Caki2 (cell line): ENCODE measurements around the gene KRI1. TPM values are rescaled to one million over a fixed set of nuclear protein-coding genes. Genes with fewer than 3 reads are reported as not detected.

ENCODE experiments used
- DNase-seq: peaks from one replicate; pipeline ENCODE4 v3.0.0-alpha.2; 2015; ENCODE audit warnings: low read depth
- in situ Hi-C: cut with HindIII; loops from 2 replicates; pipeline ENCODE4 v1.10.0; 2016; ENCODE audit warnings: low sequenced_read_pairs, low pct_unique_long_range_greater_than_20kb, mixed read lengths
- total RNA-seq: library from RNA; depleted of rRNA; stranded (reverse); fragments of >200 nt; shearing (Covaris generic); gene quantifications from 2 replicates; pipeline ENCODE4 v1.2.3, GENCODE V29; 2014; ENCODE audit warnings: low replicate concordance; rRNA removed

The KRI1 gene
- 7.4 and 7.5 TPM in 2 replicates for total RNA-seq

DNA sequence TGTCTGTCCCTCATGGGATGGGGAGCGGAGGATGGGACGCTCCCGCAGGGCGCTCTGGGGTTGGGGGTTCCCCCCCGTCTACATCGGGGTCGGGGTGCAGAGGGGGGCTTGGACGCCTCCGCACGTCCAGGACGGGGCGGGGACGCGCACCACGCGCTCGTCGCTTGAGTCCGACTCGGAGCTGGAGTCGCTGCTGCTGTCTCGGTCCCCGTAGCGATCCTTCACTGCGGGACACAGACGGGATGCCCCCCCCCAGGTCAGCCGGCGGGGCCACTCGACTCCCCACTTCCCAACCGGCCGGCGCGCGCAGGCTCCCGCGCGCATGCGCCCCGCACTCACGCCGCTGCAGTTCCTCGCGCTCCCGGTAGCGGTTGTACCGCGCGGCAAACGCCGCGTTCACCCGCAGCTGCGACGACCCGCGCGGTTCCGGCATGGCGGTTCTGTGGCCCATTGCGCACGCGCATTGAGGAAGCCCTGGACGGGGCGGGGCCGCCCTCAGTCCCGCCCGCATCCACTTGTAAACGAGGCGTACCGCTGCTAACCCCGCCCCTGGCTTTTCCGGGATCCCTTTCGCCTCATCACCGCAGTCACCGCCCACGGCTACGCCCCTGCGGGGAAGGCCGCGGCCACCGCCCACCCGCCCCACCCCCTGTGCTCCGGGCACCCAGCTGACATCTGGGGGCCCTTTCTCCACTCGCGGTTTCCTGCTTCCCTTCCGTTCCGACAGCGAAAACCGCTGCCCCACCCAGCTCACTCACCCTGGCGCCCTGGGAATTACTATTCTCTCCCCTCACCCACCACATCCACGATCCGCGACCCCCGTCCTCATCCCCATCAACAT lies at the start of gene KRI1:
Gene KRI1 (minus strand): TSS at position 444 of the 841 bp plus-strand sequence. CDS start 11 bp downstream, at position 433.
- DNase-seq, result peak; percentile 84
- in situ Hi-C loops, result no loop called here

DNA sequence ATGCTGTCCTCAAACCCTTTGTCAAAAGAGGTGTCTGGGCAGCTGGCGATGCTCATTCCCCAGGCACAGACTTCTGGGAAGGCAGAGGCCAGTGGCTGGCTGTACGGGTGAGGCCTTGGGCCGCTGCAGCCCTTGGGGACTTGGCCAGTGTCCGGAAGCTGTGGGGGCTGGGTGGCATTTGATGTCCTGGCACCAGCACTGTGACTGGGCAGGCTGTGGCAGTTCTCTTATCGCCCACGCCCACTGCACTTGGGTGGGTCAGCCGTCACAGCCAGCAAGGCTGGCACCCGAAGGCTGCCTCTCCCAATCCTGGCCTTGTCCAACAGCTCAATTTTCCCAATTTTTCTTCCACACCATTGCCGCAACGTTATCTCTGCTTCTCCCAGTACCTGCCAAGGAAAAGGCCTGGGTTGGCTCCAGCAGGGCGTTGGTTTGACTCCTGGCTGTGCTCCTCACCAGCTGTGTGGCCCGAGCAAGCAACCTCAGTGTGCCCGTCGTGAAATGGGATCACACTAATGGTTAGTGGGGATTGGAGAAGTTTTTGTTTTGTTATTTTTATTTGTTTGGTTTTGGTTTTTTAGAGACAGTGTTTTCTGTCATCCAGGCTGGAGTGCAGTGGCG lies 46.8 kb upstream of the KRI1 start:
- in situ Hi-C loops, result no loop called here
- DNase-seq, result no peak

DNA sequence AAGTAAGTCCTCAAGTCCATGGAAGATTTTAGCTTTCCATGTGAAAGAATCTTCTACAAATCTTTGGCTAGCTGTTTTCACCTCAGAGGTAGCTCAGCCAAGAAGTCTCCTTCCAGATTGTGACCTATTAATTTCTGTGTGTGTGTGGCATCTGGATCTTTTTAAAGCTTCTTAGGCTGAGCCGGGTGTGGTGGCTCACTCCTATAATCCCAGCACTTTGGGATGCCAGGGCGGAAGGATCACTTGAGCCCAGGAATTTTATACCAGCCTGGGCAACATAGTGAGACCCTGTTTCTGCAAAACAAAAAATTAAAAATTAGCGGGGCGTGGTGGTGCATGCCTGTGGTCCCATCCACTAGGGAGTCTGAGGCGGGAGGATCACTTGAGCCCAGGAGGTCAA lies 46.1 kb upstream of the KRI1 start:
- in situ Hi-C loops, result no loop called here
- DNase-seq, result no peak

DNA sequence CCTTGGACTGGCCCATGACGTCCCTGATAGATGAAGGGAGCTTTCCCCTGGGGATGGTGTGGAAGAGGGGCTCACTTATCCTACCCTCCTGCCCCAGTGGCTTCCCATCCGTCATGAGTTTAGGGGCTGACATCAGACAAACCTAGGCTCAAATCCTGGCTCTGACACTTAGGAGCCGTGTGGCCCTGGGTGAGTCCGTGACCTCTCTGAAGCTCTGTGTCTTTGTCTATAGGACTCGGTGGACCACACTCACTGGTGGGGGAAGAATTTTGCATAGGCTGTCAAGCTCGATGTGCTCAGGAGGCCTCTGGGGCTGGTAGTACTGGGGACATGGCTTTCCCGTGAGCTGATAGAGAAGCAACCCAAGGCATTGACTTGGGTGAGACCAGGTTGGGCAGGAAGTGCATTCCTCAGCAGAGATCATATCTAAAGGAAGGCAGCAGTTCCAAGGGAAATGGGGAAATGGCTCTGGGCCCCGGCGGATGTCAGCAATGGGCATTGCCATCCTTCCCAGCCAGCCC lies 38.7 kb upstream of the KRI1 start:
- in situ Hi-C loops, result no loop called here
- no peak for DNase-seq

DNA sequence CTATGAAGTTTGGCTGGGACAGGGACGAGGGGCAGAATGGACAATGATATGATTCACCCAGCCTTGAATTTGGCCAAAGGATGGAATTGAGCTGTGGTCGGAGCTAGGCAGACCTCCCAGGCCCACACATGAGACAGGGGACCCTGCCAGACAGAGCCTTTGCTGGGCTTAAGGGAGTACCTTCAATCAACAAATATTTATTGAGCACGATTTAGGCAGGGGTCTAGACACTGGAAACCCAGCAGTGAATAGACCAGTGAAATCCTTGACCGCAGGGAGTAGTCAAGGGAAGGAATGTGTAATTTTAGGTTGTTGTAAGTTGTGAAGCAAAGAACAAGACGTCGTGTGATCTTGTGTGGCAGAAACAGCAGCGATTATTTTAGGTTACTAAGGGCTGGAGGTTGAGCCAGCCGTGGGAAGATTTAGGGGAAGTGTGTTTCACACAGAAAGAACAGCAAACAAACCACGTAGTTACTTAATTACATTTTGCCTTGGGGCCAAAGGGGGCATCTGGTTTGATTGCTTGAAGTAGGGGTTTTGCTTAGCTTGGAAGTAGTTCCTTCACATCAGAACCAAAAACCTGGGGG lies 38.2 kb upstream of the KRI1 start:
- DNase-seq, result no peak
- in situ Hi-C loops, result no loop called here

DNA sequence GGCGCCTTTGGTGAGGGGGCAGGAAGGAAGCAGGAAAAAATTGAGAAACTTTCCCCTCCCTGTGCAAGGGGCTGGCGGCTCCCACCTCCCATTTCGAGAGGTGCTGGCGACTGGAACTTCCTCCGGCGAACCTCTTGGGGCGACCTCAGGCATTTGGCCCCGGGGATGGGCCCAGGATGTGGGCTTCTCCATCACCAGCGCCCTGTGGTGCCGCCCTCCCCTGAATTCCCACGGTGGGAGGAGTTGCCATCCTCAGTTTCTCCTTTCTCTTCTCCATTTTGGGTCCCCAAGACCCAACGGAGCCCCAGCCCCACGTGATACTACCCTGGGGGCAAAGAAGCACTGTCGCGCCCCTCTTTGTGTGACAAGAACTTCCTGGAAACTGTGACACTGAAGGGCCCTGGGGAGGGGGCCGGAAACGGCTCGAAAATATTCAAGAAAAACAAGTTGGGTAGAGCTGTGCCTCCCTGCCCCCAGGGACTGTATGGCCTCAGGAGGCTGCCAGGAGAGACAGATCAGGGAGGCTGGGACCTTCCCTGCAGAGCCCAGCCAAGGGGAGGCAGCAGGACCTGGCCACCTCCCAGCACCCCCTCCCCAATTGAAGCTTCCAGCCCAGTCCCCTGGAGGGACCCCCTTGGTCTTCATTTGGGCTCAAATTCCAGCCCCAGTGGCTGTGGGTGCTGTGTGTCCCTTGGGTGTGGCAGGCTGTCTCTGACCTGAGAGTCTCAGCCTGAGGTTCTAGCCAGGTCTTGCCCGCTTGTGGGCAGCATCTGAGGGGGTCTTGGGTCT lies 37.5 kb upstream of the KRI1 start:
- no peak for DNase-seq
- in situ Hi-C loops, result no loop called here

DNA sequence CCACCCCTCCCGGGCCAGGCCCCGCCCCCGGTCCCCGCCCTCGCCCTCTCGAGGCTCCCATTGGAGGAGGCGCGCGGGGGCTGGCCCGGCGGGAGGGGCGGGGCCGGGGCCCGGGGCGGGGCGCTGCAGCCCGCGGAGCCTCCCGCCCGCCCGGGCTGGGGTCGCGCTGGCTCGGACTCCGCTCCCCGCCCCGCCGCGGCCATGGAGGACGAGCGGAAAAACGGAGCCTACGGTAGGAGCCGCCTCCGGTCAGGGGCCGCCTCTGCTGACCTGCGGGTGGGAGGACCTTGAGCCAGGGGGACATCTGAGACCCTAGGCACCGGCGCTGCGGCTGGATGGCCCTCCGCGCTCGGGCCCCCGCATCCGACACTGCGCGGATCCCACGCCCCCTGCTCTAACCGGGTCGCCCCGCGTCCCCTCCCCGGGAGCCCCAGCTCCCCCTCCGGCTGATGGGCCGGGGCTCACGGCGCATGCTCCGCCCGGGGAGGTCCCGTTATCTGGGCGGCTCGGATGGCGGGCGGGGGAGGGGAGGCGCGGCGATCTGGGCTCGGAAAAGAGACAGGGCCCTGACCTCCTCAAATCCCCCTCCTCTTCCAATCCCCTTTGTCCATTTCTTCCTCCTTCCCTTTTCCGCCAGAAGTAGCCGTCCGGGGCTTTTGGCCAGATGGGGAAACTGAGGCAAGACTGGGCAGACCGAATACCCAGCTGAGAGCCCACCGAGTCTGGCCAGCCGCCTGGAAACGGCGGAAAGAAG lies 36.7 kb upstream of the KRI1 start:
- no peak for DNase-seq
- in situ Hi-C loops, result no loop called here

DNA sequence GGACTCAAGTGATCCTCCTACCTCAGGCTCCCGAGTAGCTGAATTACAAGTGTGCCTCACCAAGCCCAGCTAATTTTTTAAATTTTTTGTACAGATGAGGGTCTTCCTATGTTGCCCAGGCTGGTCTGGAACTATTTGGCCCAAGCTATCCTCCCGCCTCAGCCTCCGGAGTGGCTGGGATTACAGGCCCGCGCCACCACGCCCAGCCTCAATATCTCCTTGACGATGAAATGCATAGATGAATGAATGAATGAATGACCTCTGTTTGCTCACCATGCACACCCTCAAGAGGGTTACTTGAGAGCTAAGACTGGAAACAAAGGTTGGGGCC lies 36.2 kb upstream of the KRI1 start:
- in situ Hi-C loops, result no loop called here
- no peak for DNase-seq

DNA sequence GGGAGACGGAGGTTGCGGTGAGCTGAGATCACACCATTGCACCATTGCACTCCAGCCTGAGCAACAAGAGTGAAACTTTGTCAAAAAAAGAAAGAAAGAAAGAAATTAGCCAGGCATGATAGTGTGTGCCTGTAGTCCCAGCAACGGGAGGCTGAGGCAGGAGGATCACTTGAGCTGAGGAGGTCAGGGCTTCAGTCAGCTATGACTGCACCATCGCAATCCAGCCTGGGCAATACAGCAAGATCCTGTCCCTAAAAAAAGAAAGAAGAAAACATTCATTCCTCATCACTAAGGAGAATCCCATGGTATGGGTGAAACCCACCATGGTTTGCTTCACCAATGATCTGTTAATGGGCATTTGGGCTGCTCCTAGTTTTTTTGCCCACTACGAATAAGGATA lies 34.3 kb upstream of the KRI1 start:
- in situ Hi-C loops, result no loop called here
- no peak for DNase-seq

DNA sequence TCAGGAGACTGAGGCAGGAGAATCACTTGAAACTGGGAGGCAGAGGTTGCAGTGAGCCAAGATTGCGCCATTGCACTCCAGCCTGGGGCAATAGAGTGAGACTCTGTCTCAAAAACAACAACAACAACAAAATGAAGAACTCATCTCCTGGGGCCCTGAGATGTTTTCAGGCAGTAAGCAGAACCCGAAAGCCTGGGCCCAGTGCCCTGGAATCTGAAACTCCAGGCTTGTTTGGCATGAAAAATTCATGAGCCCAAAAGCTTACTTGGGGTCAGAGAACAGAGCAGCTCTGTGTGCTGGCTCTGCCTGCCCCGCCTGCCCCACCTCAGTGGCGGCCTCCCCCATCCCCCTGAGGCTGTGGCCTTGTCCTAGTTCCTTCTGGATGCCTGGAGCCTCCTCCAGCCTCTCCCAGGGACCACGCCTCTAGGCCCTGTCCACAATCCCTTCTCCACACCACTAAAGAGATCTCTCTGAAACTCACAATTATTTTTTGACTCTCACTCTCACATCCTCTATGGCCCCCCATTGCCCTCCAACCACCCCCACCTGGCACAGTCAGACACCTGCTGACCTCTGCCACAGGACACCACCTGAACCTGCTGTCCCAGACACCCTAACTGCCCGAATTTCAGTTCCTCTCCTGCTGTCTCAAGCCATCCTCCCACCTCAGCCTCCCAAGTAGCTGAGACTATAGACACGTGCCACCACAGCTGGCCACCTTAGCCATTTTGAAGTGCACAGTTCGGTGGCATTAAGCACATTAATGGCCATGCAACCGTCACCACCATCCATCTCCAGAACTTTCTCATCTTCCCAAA lies 28.2 kb upstream of the KRI1 start:
- DNase-seq, result no peak
- in situ Hi-C loops, result no loop called here

DNA sequence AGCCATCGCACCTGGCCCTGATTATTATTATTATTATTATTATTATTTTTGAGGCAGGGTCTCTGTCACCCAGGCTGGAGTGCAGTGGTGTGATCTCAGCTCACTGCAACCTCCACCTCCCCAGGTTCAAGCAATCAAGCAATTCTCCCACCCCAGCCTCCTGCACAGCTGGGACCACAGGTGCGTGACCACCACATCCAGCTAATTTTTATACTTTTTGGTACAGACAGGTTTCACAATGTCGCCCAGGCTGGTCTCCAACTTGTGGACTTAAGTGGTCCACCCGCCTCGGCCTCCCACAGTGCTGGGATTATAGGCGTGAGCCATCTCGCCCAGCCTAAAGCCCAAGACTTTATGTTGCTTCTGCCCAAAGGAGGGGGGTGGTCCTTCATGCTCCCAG lies 27.3 kb upstream of the KRI1 start:
- in situ Hi-C loops, result no loop called here
- no peak for DNase-seq

DNA sequence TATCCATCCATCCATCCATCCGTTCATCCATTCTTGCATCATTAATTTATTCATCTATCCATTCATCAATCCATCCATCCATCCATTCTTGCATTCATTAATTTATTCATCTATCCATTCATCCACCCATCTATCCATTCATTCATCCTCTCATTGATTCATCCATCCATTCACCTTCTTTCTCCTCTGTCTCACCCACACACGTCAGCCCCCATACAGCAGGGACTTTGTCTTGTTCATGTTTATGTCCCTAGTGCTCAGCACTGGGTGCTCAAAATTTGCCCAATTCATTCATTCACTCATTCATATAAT lies 22.0 kb upstream of the KRI1 start:
- no peak for DNase-seq
- in situ Hi-C loops, result no loop called here

DNA sequence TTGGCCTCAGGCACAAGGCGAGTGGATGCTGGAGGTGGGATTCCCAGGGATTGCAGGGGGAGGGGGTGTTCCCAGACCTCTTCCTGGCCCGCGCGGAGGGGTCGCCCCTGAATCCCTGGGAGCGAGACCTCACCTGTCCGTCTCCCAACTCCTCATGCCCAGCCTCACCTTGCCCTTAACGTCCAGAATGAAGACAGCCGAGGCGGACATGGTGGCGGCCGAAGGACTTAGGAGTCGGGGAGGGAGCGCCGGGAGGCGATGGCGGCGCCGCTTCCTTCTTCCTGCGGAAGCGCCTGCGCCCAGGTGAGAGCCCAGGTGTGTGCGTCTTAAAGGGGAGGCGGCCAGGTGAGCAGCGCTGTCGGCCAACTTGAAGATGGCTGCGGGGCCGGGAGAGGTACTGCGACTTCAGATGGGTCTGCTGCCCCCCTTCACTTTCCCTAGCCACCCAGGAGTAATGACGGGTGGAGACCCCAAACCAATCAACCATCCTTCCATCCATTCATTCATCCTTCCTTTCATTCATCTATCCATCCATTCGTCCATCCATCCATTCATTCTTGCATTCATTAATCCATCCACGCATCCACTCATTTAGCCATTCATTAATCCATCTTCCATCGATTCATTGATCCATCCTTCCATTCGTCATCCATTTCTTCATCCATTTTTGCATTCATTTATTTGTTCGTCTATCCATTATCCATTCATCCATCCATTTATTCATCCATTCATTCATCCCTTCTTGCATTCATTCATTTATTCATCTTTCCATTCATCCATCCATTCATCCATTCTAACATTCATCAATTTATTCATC lies 21.4 kb upstream of the KRI1 start, which contains the start of gene AP1M2:
Gene AP1M2 (minus strand): TSS at position 291 of the 817 bp plus-strand sequence. CDS start 81 bp downstream, at position 210.
- in situ Hi-C loops, result no loop called here
- DNase-seq, result no peak

DNA sequence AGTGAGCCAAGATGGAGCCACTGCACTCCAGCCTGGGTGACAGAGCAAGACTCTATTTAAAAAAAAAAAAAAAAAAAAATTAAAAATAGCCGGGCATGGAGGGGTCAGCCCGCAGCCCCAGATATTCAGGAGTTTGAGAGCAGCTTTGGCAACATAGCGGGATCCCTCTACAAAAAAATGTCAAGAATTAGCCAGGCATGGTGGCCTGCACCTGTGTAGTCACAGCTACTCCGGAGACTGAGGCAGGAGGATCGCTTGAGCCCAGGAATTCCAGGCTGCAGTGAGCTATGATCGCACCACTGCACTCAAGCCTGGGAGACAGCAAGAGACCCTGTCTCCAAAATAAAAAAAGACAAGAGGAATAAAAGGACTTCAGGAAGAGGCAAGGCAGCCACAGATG lies 20.6 kb upstream of the KRI1 start:
- DNase-seq, result no peak
- in situ Hi-C loops, result no loop called here

DNA sequence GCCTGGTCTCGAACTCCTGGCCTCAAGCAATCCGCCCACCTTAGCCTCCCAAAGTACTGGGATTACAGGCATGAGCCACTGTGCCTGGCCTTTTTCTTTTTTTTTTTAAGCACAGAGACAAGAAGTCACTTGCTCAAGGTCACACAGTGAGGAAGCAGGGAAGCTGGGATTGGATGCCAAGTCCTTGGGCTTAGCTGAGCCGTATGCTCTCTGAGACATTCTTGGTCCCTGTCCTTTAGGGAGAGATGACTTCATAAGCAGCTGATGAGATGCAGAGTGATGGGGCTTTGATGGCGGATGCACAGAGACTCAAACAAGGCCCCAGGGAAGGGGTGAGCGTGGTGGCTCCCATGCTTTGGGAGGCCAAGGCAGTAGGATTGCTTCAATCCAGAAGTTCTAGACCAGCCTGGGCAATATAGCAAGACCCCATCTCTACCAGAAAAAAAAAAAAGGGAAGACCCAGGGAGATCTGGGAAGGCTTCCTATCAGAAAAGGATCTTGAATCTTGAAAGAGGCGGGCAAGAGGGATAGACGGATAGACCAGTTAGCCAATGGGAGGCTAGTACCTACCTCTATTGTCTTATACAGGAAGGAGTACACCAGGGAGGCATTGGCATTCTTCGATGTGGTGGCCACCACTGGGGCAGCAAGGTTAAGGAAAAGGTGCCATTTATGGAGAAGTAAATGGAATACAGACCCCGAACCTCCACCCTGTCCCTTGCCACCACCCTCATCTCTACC lies 17.4 kb upstream of the KRI1 start:
- no peak for DNase-seq
- in situ Hi-C loops, result no loop called here

DNA sequence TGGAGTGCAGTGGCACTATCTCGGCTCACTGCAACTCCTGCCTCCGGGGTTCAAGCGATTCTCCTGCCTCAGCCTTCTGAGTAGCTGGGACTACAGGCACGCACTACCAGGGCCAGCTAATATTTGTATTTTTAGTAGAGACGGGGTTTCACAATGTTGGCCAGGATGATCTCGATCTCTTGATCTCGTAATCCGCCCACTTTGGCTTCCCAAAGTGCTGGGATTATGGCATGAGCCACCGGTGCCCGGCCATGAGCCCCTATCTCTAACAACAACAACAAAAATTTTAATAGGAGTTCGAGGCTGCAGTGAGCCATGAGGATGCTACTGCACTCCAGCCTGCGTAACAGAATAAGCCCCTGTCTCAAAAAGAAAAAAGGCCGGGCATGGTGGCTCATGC lies 16.3 kb upstream of the KRI1 start:
- in situ Hi-C loops, result no loop called here

More for the DNA sequence above, 16.3 kb upstream of the KRI1 start:
- DNase-seq, result no peak
